PC-3 (cell line): ENCODE data around the gene MTFR1L. TPM values are rescaled to one million over a fixed set of nuclear protein-coding genes. Genes with fewer than 3 reads are reported as not detected.

Source experiments
- ATAC-seq: fragments of 200-7000 bp; cut with Tn5 transposase; 2 replicates; pipeline ENCODE4 v1.9.1; 2020; ENCODE audit warnings: mild to moderate bottlenecking, moderate library complexity
- BruUV-seq: library from RNA; stranded (reverse); fragments of 400-500 nt; replicated peaks from 2 replicates; lab custom pipeline; 2021; lab: Mats Ljungman, UMichigan
- CTCF ChIA-PET: fragments of 300-600 bp; sonication (Branson Sonifier 250); formaldehyde crosslinking; loops from one replicate; lab custom pipeline; 2022; ENCODE audit warnings: antibody characterized with exemption; lab: Charles Lee
- POLR2A ChIA-PET: fragments of 300-600 bp; sonication (Branson Sonifier 250); formaldehyde crosslinking; loops from one replicate; lab custom pipeline; 2022; ENCODE audit warnings: antibody characterized with exemption; ENCODE audit not compliant: unreplicated experiment; lab: Charles Lee
- DNase-seq: peaks from one replicate; pipeline ENCODE4 v3.0.0-alpha.2; 2015
- H2AFZ ChIP-seq: fragments of 300-600 bp; sonication (generic); 2 replicates; pipeline ENCODE4 v1.6.0; 2016; ENCODE audit warnings: antibody characterized with exemption, low read length
- H3F3A ChIP-seq: fragments of 300-600 bp; sonication (generic); one replicate; pipeline ENCODE4 v1.6.0; 2017; ENCODE audit warnings: antibody characterized with exemption, low read length, control low read depth, mild to moderate bottlenecking; ENCODE audit not compliant: unreplicated experiment
- H3K27ac ChIP-seq: fragments of 300-600 bp; sonication (generic); 2 replicates; pipeline ENCODE4 v1.5.1; 2016; ENCODE audit warnings: mild to moderate bottlenecking, low read length
- H3K27me3 ChIP-seq: fragments of 300-600 bp; sonication (generic); 2 replicates; pipeline ENCODE4 v1.6.1; 2016; ENCODE audit warnings: low read length, mixed read lengths
- H3K36me3 ChIP-seq: fragments of 300-600 bp; sonication (generic); 2 replicates; pipeline ENCODE4 v1.6.1; 2016; ENCODE audit warnings: low read depth, mixed run types, low read length, mixed read lengths
- H3K4me1 ChIP-seq: fragments of 300-600 bp; sonication (generic); 2 replicates; pipeline ENCODE4 v1.5.1; 2016; ENCODE audit warnings: low read length; ENCODE audit not compliant: insufficient read depth
- H3K4me2 ChIP-seq: fragments of 300-600 bp; sonication (generic); 2 replicates; pipeline ENCODE4 v1.6.0; 2016; ENCODE audit warnings: low read length
- H3K4me3 ChIP-seq: fragments of 300-600 bp; sonication (generic); 2 replicates; pipeline ENCODE4 v1.5.1; 2016; ENCODE audit warnings: mild to moderate bottlenecking, low read length, mixed read lengths
- H3K79me2 ChIP-seq: fragments of 300-600 bp; sonication (generic); 2 replicates; pipeline ENCODE4 v1.6.1; 2017; ENCODE audit warnings: low read length, mixed read lengths
- H3K9ac ChIP-seq: fragments of 300-600 bp; sonication (generic); 2 replicates; pipeline ENCODE4 v1.6.0; 2016; ENCODE audit warnings: mild to moderate bottlenecking, low read length
- H3K9me2 ChIP-seq: fragments of 300-600 bp; sonication (generic); replicated peaks from 2 replicates; pipeline ENCODE4 v1.6.1; 2016; ENCODE audit warnings: mixed run types, low read length, mixed read lengths
- H3K9me3 ChIP-seq: fragments of 300-600 bp; sonication (generic); 2 replicates; pipeline ENCODE4 v1.6.1; 2016; ENCODE audit warnings: low read length, mixed read lengths
- H4K20me1 ChIP-seq: fragments of 300-600 bp; sonication (generic); 2 replicates; pipeline ENCODE4 v1.6.1; 2016; ENCODE audit warnings: low read length, mixed read lengths
- CTCF ChIP-seq: fragments of 300-600 bp; sonication (generic); conservative IDR thresholded peaks from 2 replicates; pipeline ENCODE4 v1.5.1; 2017; ENCODE audit warnings: antibody characterized with exemption, low read depth, mild to moderate bottlenecking, low read length
- EZH2 ChIP-seq: fragments of 300-600 bp; sonication (generic); IDR thresholded peaks from one replicate; pipeline ENCODE4 v1.6.1; 2017; ENCODE audit warnings: antibody characterized with exemption, mild to moderate bottlenecking, low read length; ENCODE audit not compliant: unreplicated experiment
- EZH2phosphoT487 ChIP-seq: fragments of 300-600 bp; sonication (generic); IDR thresholded peaks from 2 replicates; pipeline ENCODE4 v1.6.1; 2018; ENCODE audit warnings: mild to moderate bottlenecking, antibody characterized with exemption, low read length, borderline replicate concordance
- intact Hi-C: fragments of 100-400 bp; cut with micrococcal nuclease; formaldehyde crosslinking; loops from 2 replicates; pipeline ENCODE4 v1.9.0; 2023
- total RNA-seq: library from RNA; depleted of rRNA; stranded (reverse); fragments of >200 nt; gene quantifications from 2 replicates; pipeline ENCODE4 v1.2.3, GENCODE V29; 2014

Gene MTFR1L
- total RNA-seq, 1 experiment from 2014 or later: 35.6 TPM

DNA sequence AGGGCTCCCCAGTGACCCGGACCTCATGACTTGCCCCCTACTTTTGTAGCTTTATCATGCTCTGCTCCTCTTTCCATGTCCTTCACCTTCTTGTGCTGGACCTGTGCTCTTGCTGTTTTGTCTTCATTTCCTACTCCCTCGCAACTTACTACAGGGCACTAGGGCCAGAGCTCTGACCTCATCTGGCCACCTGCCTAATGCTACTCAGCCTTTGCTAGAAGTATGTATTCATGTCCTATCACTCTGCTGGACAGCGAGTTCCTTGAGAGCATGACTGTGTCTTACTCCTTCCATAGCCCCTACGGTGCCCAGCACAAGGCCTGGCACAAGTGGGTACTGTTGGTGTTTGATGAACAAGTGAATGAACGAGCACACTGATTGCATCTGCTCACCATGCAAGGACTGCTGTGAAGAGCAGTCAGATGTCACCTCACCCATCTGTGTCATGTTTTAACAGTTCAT, 1.9 kb downstream of the MTFR1L start:
- intact Hi-C loops: loop anchor here (5.0 kb wide), 1 partner anchor 176 kb away; the partner anchor contains the start of gene PAFAH2
- Histone ChIP-seq H3K4me3 (peak overlapping the region; percentile 93), H3K4me2 (peak overlapping the region; percentile 93), H3K9me2 (no peaks in the 10 kb centered on the region), H3K27ac (no peak overlapping the region), H3K4me1 (peaks cover 23% of the 10 kb centered on the region), H2AFZ (no peak overlapping the region), H3K27me3 (no peaks in the 10 kb centered on the region), H3K79me2 (peaks cover 41% of the 10 kb centered on the region), H3K9ac (no peak overlapping the region), H3K9me3 (no peaks in the 10 kb centered on the region), H3F3A (no peaks in the 10 kb centered on the region), H3K36me3 (peaks cover 7% of the 10 kb centered on the region; the same call in 1 of the 2 replicates), H4K20me1 (peaks cover 11% of the 10 kb centered on the region; the same call in 1 of the 2 replicates)
- peak; percentile 25 for DNase-seq
- BruUV-seq: no TSS peak
- POLR2A ChIA-PET: no interaction called here
- TF ChIP-seq CTCF (no peak), EZH2phosphoT487 (no peak), EZH2 (no peak)
- CTCF ChIA-PET: no interaction called here
- no peak for ATAC-seq

- Histone ChIP-seq H3K9me3 (no peaks in the 10 kb centered on the region), H2AFZ (no peak overlapping the region), H3K27me3 (no peaks in the 10 kb centered on the region), H3K9me2 (no peaks in the 10 kb centered on the region), H3K4me1 (peaks cover 11% of the 10 kb centered on the region), H3F3A (no peaks in the 10 kb centered on the region), H3K27ac (no peak overlapping the region), H3K4me2 (no peak overlapping the region), H3K36me3 (peaks cover 32% of the 10 kb centered on the region; the same call in 1 of the 2 replicates), H3K79me2 (peaks cover 34% of the 10 kb centered on the region), H3K9ac (no peak overlapping the region), H4K20me1 (peaks cover 11% of the 10 kb centered on the region; the same call in 1 of the 2 replicates), H3K4me3 (no peak overlapping the region)
- POLR2A ChIA-PET: no interaction called here
- CTCF ChIA-PET: no interaction called here
- intact Hi-C loops: no loop called here
- TF ChIP-seq CTCF: no peak
- no peak for TF ChIP-seq EZH2
- no peak for TF ChIP-seq EZH2phosphoT487
- ATAC-seq: no peak
- DNase-seq: peak; percentile 6
- no TSS peak for BruUV-seq
Measured at GRCh38 chr1:25825605-25826004, 5.9 kb downstream of the MTFR1L start.

- BruUV-seq: no TSS peak
- CTCF ChIA-PET: no interaction called here
- intact Hi-C loops: no loop called here
Measured at GRCh38 chr1:25826571-25826970, 6.8 kb downstream of the MTFR1L start.

More at GRCh38 chr1:25826571-25826970, 6.8 kb downstream of the MTFR1L start:
- DNase-seq: no peak
- H3K4me3 ChIP-seq: no peak overlapping the region
- no peaks in the 10 kb centered on the region for H3K27me3 ChIP-seq
- peaks cover 3% of the 10 kb centered on the region for H3K4me1 ChIP-seq
- H3K4me2 ChIP-seq: no peak overlapping the region
- H3K36me3 ChIP-seq: peaks cover 41% of the 10 kb centered on the region; the same call in 1 of the 2 replicates
- H3K9ac ChIP-seq: no peak overlapping the region
- H3K9me2 ChIP-seq: no peaks in the 10 kb centered on the region
- H3K9me3 ChIP-seq: no peaks in the 10 kb centered on the region
- ATAC-seq: no peak
- H3K79me2 ChIP-seq: peaks cover 26% of the 10 kb centered on the region
- H3K27ac ChIP-seq: no peak overlapping the region
- no peak overlapping the region for H2AFZ ChIP-seq
- H4K20me1 ChIP-seq: peaks cover 6% of the 10 kb centered on the region; the same call in 1 of the 2 replicates
- POLR2A ChIA-PET: no interaction called here
- no peaks in the 10 kb centered on the region for H3F3A ChIP-seq
- TF ChIP-seq EZH2phosphoT487: no peak
- no peak for TF ChIP-seq EZH2
- no peak for TF ChIP-seq CTCF
